Lung (tissue), 12 donors: ENCODE results near the gene CBS. TPM values are rescaled to one million over a fixed set of nuclear protein-coding genes. Genes with fewer than 3 reads are reported as not detected.

Experiments
- ATAC-seq: fragments of 200-7000 bp; cut with Tn5 transposase; one replicate; pipeline ENCODE4 v1.9.1; 2020; ENCODE audit warnings: moderate number of reproducible peaks; ENCODE audit not compliant: insufficient read depth, low FRiP score
- DNase-seq, 3 donors: peaks; one replicate each; pipeline ENCODE4 v3.0.0-alpha.2; 2013 to 2017
- H3K27ac ChIP-seq, 2 donors: one replicate each; pipeline ENCODE4 v1.5.1; 2013; ENCODE audit warnings: mild to moderate bottlenecking in 2 of 2, moderate library complexity in 2 of 2, control low read depth in 1 of 2, inconsistent platforms in 1 of 2, low read depth in 1 of 2, low read length in 1 of 2
- H3K27me3 ChIP-seq, 3 donors: one replicate each; pipeline ENCODE4 v1.5.1; 2013; ENCODE audit warnings: low read length in 2 of 3; ENCODE audit not compliant: control insufficient read depth in 3 of 3, insufficient read depth in 3 of 3
- H3K36me3 ChIP-seq, 4 donors: one replicate each; pipeline ENCODE4 v1.5.1; 2013; ENCODE audit warnings: low read length in 4 of 4, mild to moderate bottlenecking in 1 of 4, moderate library complexity in 1 of 4; ENCODE audit not compliant: control insufficient read depth in 4 of 4, insufficient read depth in 4 of 4
- H3K4me1 ChIP-seq, 5 donors: one replicate each; pipeline ENCODE4 v1.5.1; 2013; ENCODE audit warnings: low read length in 5 of 5, mild to moderate bottlenecking in 2 of 5, moderate library complexity in 1 of 5; ENCODE audit not compliant: control insufficient read depth in 5 of 5, insufficient read depth in 5 of 5
- H3K4me3 ChIP-seq: one replicate; pipeline ENCODE4 v1.5.1; 2013; ENCODE audit warnings: mild to moderate bottlenecking, control low read depth, moderate library complexity
- H3K9ac ChIP-seq, 2 donors: one replicate each; pipeline ENCODE4 v1.5.1; 2013; ENCODE audit warnings: low read length in 2 of 2, control low read depth in 1 of 2; ENCODE audit not compliant: insufficient read depth in 1 of 2
- H3K9me3 ChIP-seq, 4 donors: one replicate each; pipeline ENCODE4 v1.5.1; 2013; ENCODE audit warnings: low read length in 3 of 4, mild to moderate bottlenecking in 1 of 4, moderate library complexity in 1 of 4; ENCODE audit not compliant: control insufficient read depth in 4 of 4, insufficient read depth in 3 of 4
- WGBS, 2 donors: extraction: QIAGEN DNeasy Blood & Tissue Kit; methylation state at CpG; one replicate each; pipeline ENCODE4 v1.1.7; 2013; 5-methylcytosine and 5-hydroxymethylcytosine counted together
- polyA plus RNA-seq, 2 donors: library from polyadenylated mRNA; stranded (reverse); fragments of 200-250 nt; gene quantifications; one replicate each; pipeline ENCODE4 v1.2.1, GENCODE V29; 2013
- total RNA-seq, 2 donors: library from RNA; depleted of rRNA in 1 of 2; stranded (reverse); fragments of >200 nt in 1 of 2; gene quantifications; one replicate each; pipeline ENCODE4 v1.2.1, GENCODE V29; 2014 to 2021
- TF ChIP-seq, protein P1 (sequence below): IDR thresholded peaks from 2 replicates; pipeline ENCODE4 v1.5.1; 2012; ENCODE audit warnings: mild to moderate bottlenecking; ENCODE audit errors: control extremely low read depth, extremely low read depth
- donor health status: control.
- donor health status: control.
- donor health status: Bipolar disorder and iron deficiency.
- donor health status: healthy.
- donor health status: DM: yes; HTN: yes; CAD: no.

The CBS gene
- total and polyA plus RNA-seq, 4 donors: 3.6 to 47.7 (median 27.5) TPM

DNA sequence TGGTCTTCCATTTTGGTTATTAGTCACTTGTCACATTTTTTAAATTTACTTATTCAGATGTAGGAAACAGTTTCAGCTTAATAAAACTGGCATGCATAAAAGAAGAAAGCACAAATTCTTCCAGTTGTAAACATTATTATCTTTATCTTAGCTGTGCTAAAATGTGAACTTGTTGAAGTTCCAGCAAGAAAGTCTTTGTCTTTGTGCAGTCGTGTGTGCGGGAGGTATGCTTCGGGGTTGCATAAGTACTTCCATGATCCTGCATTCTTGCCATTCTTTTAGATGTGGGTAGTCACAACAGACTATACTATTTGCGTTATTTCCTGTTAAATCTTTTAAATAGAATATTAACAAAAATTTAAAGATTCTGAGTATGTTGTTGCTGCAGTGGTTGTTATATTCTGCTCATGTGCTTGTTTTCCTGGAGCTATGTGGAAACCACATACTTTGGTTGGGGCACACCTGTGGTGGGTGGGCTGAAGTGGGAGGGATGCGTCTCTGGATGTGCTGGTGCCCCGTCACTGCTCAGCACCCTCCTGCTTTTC, 49.9 kb downstream of the CBS start:
- no peak overlapping the region for H3K9ac ChIP-seq
- H3K36me3 ChIP-seq: peaks cover 7 to 48% (median 34%) of the 10 kb centered on the region in 4 donors
- ATAC-seq (no peak), DNase-seq (peak in 1 of 3 donors; percentile 25)
- WGBS, 2 donors: 82 to 88% methylated on average over 6 of the region's 6 CpGs
- no peaks in the 10 kb centered on the region for H3K27me3 ChIP-seq
- H3K4me3 ChIP-seq: no peak overlapping the region
- no peaks in the 10 kb centered on the region for H3K9me3 ChIP-seq
- H3K4me1 ChIP-seq: no peaks in the 10 kb centered on the region
- TF ChIP-seq, protein P1, sequence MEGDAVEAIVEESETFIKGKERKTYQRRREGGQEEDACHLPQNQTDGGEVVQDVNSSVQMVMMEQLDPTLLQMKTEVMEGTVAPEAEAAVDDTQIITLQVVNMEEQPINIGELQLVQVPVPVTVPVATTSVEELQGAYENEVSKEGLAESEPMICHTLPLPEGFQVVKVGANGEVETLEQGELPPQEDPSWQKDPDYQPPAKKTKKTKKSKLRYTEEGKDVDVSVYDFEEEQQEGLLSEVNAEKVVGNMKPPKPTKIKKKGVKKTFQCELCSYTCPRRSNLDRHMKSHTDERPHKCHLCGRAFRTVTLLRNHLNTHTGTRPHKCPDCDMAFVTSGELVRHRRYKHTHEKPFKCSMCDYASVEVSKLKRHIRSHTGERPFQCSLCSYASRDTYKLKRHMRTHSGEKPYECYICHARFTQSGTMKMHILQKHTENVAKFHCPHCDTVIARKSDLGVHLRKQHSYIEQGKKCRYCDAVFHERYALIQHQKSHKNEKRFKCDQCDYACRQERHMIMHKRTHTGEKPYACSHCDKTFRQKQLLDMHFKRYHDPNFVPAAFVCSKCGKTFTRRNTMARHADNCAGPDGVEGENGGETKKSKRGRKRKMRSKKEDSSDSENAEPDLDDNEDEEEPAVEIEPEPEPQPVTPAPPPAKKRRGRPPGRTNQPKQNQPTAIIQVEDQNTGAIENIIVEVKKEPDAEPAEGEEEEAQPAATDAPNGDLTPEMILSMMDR: no peak
- no peak overlapping the region for H3K27ac ChIP-seq

DNA sequence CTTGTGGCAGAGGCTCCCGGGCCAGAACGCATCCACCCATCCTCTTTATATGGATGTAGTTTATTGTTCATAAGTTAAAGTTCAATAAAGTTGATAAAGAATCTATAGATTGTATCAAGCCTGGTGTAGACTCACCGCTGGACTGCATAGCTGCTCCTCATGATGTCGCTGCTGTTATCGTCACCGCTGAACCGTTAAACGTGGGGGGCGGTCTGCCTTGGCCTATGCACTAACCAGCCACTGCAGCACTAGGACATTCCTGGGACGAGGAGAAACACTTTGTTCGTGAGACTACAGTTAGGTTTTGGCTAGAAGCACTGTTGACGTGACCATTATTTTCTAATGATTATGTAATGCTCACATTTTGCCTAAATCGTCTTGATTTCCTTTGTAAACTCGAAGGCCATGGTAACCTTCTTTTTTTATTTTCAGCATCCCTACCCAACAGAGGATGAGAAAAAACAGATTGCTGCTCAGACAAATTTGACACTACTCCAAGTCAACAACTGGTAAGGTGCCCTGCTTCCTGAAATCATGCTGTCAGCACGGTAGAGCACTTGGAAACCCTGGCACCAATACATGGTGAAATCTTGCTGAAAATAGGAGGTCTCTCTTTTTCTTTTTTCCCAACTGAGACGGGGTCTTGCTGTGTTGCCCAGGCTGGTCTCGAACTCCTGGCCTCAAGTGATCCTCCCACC, 51.0 kb downstream of the CBS start:
- no peak overlapping the region for H3K4me3 ChIP-seq
- DNase-seq: no peak
- TF ChIP-seq, protein P1: no peak
- H3K27me3 ChIP-seq: no peaks in the 10 kb centered on the region
- H3K4me1 ChIP-seq: no peaks in the 10 kb centered on the region
- H3K9me3 ChIP-seq: no peaks in the 10 kb centered on the region
- WGBS, 2 donors: 93% methylated on average over 17 of the region's 17 CpGs
- H3K27ac ChIP-seq: no peak overlapping the region
- no peak overlapping the region for H3K9ac ChIP-seq
- H3K36me3 ChIP-seq: peaks cover 4 to 47% (median 31%) of the 10 kb centered on the region in 4 donors
- no peak for ATAC-seq

DNA sequence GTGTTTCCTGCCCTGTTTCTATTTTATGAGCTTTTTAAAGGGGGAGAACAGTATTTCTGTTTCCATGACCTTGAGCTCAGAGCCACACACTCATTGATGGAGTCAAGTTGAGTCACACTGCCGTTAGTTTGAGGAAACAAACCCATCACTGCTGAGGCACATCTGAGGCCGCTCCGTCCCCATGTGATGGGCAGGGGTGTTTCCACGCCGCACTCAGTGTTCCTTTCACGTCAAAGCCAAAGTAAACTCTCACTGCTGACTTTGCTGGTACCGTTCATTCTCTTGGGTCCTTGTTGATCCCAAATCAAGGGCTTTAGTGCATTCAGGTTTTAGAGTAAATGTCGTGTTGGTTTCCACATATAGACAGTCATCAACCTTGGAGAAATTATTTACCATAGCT, 52.5 kb downstream of the CBS start:
- no peak for ATAC-seq
- H3K4me3 ChIP-seq: no peak overlapping the region
- no peak for DNase-seq
- WGBS, 2 donors: 91 to 96% methylated on average over 8 of the region's 8 CpGs
- TF ChIP-seq, protein P1: no peak
- no peaks in the 10 kb centered on the region for H3K9me3 ChIP-seq
- H3K27me3 ChIP-seq: no peaks in the 10 kb centered on the region
- H3K27ac ChIP-seq: no peak overlapping the region
- H3K9ac ChIP-seq: no peak overlapping the region
- H3K4me1 ChIP-seq: no peaks in the 10 kb centered on the region
- H3K36me3 ChIP-seq: peaks cover 4 to 43% (median 26%) of the 10 kb centered on the region in 4 donors
